ENCODE results near the gene STX1B.

Gene STX1B

DNA sequence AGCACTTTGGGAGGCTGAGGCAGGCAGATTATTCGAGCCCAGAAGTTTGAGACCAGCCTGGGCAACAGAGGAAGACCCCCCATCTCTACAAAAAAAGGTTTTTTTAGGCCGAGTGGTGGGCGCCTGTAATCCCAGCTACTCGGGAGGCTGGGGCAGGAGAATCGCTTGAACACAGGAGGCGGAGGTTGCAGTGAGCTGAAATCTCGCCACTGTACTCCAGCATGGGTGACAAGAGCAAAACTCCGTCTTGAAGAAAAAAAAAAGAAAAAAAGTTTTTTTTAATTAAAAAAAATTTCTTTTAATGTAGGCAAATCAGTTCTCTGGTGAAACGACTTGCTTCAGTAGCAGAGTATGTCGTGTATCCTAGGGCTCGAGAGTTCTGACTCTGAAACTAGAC is 14.5 kb downstream of the STX1B start:
- no peaks in the 10 kb centered on the region for H3K27me3 Mint-ChIP-seq
- H3K4me3 Mint-ChIP-seq, result peak overlapping the region; percentile 79
- peaks cover 18% of the 10 kb centered on the region for H3K4me1 Mint-ChIP-seq (ENCODE audit: low read depth)
- H3K36me3 Mint-ChIP-seq (ENCODE audit: low read depth), result no peaks in the 10 kb centered on the region
- no peak overlapping the region for H3K27ac Mint-ChIP-seq
- no peak for DNase-seq
- H3K9me3 Mint-ChIP-seq, result no peaks in the 10 kb centered on the region

DNA sequence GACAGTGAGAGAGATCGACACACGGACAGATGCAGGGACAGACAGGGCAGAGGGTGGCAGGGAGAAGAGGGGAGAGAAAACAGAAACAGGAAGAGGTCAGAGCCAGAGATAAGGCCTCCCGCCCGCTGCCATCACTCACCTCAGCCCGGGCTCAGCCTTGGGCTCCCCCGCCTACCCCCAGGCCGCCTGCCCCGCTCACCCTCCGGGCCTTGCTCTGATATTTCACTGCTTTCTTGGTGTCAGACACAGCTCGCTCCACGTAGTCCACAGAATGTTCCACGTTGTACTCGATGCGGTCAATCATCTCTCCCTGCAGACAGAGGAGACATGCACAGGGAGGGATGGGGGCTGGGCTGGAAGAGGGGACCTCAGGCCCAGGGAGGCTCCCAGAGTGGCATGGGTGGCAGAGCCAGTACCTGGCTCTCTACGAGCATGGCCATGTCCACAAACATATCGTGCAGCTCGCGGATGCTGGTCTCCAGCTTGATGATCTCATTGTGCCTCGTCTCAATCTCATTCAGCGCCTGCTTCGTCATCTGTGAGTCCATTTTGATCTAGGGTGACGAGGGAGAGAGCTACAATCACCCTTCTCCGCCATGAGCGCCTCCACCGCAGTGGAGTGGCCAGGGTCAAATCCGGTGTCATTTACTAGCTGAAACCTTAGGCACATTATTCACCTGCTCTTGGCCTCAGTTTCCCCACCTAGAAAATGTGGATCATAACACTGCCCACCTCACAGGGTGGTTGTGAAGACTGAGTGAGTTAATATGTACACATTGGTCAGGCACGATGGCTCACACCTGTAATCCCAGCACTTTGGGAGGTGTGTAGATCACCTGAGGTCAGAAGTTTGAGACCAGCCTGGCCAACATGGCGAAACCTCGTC is 17.3 kb downstream of the STX1B start:
- Mint-ChIP-seq H3K4me1 (ENCODE audit: low read depth) (peaks cover 18% of the 10 kb centered on the region), H3K27ac (no peak overlapping the region), H3K27me3 (no peaks in the 10 kb centered on the region), H3K4me3 (no peak overlapping the region), H3K9me3 (no peaks in the 10 kb centered on the region), H3K36me3 (ENCODE audit: low read depth) (no peaks in the 10 kb centered on the region)
- DNase-seq, result no peak

DNA sequence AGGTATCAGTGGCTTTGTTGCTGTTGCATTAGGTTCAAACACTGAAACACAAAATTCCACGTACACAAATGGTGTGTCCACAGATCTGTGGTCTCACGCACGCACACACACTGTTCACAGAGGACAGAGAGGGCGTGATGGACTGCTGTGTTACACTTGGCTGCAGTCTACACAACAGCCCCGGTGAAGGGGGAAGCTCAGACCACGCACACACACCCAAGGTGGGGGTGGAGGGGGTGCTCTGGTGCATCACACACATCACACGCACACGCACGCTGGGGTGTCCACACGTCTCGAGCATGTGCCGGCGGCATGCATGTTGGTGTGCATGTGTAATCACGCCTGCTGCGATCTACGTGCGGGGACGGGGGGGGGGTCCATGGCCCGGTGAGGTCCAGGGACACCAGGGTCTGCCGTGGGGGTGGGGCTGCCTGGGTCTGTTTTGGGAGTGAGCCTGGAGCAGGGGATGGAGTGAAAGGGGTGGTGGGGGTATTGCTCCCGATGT is 18.1 kb downstream of the STX1B start:
- Mint-ChIP-seq H3K4me3 (no peak overlapping the region), H3K9me3 (no peaks in the 10 kb centered on the region), H3K36me3 (ENCODE audit: low read depth) (peaks cover under 1% of the 10 kb centered on the region), H3K27ac (no peak overlapping the region), H3K27me3 (no peaks in the 10 kb centered on the region), H3K4me1 (ENCODE audit: low read depth) (peaks cover 15% of the 10 kb centered on the region)
- no peak for DNase-seq

GRCh38 chr16:30991052-30991451 is 19.4 kb downstream of the STX1B start:
- H3K36me3 Mint-ChIP-seq (ENCODE audit: low read depth), result peaks cover 14% of the 10 kb centered on the region
- H3K27ac Mint-ChIP-seq, result no peak overlapping the region
- H3K27me3 Mint-ChIP-seq, result no peaks in the 10 kb centered on the region

DNA sequence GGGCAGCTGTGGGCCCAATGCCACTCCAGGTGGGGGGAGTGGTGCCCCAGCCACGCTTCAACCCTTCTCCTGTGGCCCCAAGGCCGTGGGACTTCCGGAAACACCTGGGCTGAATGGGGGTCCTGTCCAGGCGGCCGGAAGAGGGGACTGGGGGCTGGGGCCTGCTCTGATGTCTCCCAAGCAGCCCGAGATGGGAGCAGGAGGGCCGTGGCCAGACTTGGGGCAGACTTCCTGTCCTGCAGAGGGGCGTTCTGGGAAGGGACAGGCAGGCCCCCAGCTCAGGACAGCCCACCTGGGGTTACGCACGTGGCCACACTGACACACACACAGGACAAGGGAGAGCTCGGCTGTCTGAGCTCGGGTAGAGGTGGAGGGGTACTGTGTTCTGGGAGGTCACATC is 20.3 kb downstream of the STX1B start:
- DNase-seq, result no peak
- H3K27ac Mint-ChIP-seq, result no peak overlapping the region
- H3K4me1 Mint-ChIP-seq (ENCODE audit: low read depth), result peaks cover 7% of the 10 kb centered on the region
- peaks cover 23% of the 10 kb centered on the region for H3K36me3 Mint-ChIP-seq (ENCODE audit: low read depth)
- H3K27me3 Mint-ChIP-seq, result no peaks in the 10 kb centered on the region
- no peak overlapping the region for H3K4me3 Mint-ChIP-seq
- H3K9me3 Mint-ChIP-seq, result no peaks in the 10 kb centered on the region

More at GRCh38 chr16:30991052-30991451, 19.4 kb downstream of the STX1B start:
- no peak for DNase-seq
- peaks cover 6% of the 10 kb centered on the region for H3K4me1 Mint-ChIP-seq (ENCODE audit: low read depth)
- H3K9me3 Mint-ChIP-seq, result no peaks in the 10 kb centered on the region
- H3K4me3 Mint-ChIP-seq, result no peak overlapping the region

GRCh38 chr16:30989469-30990047 is 20.9 kb downstream of the STX1B start:
- no peak for DNase-seq
- H3K9me3 Mint-ChIP-seq, result no peaks in the 10 kb centered on the region
- H3K36me3 Mint-ChIP-seq (ENCODE audit: low read depth), result peaks cover 26% of the 10 kb centered on the region
- H3K27ac Mint-ChIP-seq, result no peak overlapping the region
- no peak overlapping the region for H3K4me3 Mint-ChIP-seq
- peaks cover 5% of the 10 kb centered on the region for H3K4me1 Mint-ChIP-seq (ENCODE audit: low read depth)
- no peaks in the 10 kb centered on the region for H3K27me3 Mint-ChIP-seq

- Mint-ChIP-seq H3K36me3 (ENCODE audit: low read depth) (peaks cover 44% of the 10 kb centered on the region), H3K9me3 (no peaks in the 10 kb centered on the region), H3K27me3 (no peaks in the 10 kb centered on the region), H3K27ac (no peak overlapping the region), H3K4me3 (no peak overlapping the region), H3K4me1 (ENCODE audit: low read depth) (peaks cover 6% of the 10 kb centered on the region)
- no peak for DNase-seq
These were observed 22.8 kb downstream of the STX1B start for GRCh38 chr16:30987581-30988190.

- Mint-ChIP-seq H3K9me3 (no peaks in the 10 kb centered on the region), H3K4me1 (ENCODE audit: low read depth) (peaks cover 6% of the 10 kb centered on the region), H3K36me3 (ENCODE audit: low read depth) (peaks cover 55% of the 10 kb centered on the region), H3K27ac (no peak overlapping the region), H3K4me3 (no peak overlapping the region), H3K27me3 (no peaks in the 10 kb centered on the region)
- no peak for DNase-seq
These were observed 24.1 kb downstream of the STX1B start for GRCh38 chr16:30986129-30986991.

DNA sequence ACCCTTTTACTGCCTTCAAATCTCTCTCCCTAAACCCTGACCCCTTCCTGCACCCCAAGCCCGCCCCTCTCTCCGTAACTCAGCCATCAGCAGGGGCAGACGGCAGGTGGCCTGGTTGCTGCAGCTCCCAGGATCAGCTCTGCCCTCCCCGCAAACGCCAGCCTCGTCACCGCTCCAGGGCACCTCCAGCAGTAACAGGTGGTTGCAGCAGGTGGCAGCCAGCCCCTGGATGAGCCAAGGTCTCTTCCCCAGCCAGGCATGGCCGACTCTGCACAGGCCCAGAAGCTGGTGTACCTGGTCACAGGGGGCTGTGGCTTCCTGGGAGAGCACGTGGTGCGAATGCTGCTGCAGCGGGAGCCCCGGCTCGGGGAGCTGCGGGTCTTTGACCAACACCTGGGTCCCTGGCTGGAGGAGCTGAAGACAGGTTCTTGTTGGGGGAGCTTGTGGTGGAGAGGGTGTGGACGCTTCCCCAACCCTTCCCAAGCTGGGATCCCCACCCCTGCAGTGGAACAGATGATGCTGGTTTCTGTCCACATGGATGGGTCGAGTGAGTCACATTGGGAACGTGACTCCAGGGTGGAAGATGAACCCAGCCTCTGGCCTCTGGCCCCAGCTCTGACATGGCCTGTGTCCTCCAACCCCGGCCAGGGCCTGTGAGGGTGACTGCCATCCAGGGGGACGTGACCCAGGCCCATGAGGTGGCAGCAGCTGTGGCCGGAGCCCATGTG is 24.9 kb downstream of the STX1B start:
- no peak overlapping the region for H3K27ac Mint-ChIP-seq
- H3K4me1 Mint-ChIP-seq (ENCODE audit: low read depth), result peaks cover 6% of the 10 kb centered on the region
- H3K36me3 Mint-ChIP-seq (ENCODE audit: low read depth), result peaks cover 61% of the 10 kb centered on the region
- no peaks in the 10 kb centered on the region for H3K27me3 Mint-ChIP-seq
- no peak for DNase-seq
- no peak overlapping the region for H3K4me3 Mint-ChIP-seq
- no peaks in the 10 kb centered on the region for H3K9me3 Mint-ChIP-seq

DNA sequence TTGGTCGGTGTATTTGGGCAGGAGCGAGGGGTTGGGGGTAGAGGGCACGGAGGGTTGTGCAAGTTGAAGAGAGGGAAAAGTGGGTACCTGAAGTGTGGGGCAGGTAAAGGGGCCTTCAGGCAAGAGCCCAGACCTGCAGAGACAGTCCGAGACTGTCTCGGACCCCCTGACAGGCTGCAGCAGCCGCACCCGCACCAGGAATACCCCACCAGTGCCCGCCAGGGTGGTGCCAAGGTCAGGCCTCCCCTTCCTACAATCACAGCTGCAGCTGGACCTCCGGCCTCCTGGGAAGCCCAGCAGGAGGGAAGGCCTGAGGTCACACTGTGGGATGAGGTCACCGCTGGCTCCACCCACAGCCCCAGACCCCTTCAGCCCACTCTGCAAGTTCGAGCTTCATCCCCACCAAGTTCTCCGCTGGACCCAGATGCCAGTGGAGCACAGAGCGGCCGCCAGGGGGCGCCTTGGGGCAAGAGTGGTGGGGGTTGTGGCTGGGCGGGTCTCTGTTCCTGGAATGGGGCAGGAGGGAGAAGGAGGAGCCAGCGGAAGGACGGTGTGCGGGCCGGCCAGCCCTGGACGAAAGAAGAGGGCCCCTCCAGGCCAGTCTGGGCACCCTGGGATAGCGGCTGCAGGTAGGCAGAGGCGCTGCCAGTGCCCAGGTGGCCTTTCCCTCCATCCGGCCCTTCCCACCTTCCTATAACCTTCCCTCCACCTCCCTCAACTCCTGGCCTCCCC is 25.6 kb downstream of the STX1B start, which contains the start of gene HSD3B7:
TSS of gene HSD3B7 (plus strand) at position 539 of the 732 bp plus-strand sequence. CDS start 452 bp downstream, outside the sequence.
- H3K9me3 Mint-ChIP-seq, result no peaks in the 10 kb centered on the region
- no peaks in the 10 kb centered on the region for H3K27me3 Mint-ChIP-seq
- H3K27ac Mint-ChIP-seq, result no peak within 1 kb of the TSS
- no peak within 1 kb of the TSS for H3K4me3 Mint-ChIP-seq
- H3K4me1 Mint-ChIP-seq (ENCODE audit: low read depth), result peaks cover 6% of the 10 kb centered on the region
- DNase-seq, result peak; percentile 88
- H3K36me3 Mint-ChIP-seq (ENCODE audit: low read depth), result peaks cover 68% of the 10 kb centered on the region

DNA sequence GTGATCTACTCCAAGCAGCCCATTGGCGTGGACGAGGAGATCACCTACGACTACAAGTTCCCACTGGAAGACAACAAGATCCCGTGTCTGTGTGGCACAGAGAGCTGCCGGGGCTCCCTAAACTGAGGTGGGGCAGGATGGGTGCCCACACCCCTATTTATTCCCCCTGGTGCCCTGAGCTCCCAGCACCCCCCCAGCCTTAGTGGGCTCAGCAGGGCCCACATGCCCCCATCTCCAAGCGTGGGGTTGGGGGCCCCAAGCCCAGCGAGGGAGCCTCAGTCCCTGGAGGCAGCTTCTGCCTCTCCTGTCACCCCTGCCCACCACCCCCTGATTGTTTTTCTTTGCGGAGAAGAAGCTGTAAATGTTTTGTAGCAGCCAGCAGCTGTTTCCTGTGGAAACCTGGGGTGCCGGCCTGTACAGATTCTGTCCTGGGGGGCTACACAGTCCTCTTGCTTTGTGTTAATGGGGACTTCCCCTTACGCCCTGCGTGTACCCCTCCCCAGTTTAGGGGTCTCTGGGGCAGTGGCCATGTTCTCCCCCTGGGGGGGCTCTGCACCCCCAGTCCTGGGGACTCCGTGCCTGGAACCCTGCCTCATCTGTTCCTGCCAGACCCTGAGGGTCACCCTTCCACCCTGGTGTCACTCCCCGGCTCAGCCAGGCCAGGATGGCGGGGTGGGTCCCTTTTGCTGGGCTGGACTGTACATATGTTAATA is 26.4 kb downstream of the STX1B start:
- peaks cover 68% of the 10 kb centered on the region for H3K36me3 Mint-ChIP-seq (ENCODE audit: low read depth)

GRCh38 chr16:30983289-30983889 is 27.0 kb downstream of the STX1B start:
- Mint-ChIP-seq H3K4me1 (ENCODE audit: low read depth) (peaks cover 6% of the 10 kb centered on the region), H3K4me3 (no peak overlapping the region), H3K27me3 (no peaks in the 10 kb centered on the region), H3K27ac (no peak overlapping the region), H3K9me3 (no peaks in the 10 kb centered on the region), H3K36me3 (ENCODE audit: low read depth) (peaks cover 75% of the 10 kb centered on the region)
- no peak for DNase-seq

More for the DNA sequence above, 26.4 kb downstream of the STX1B start:
- Mint-ChIP-seq H3K4me1 (ENCODE audit: low read depth) (peaks cover 6% of the 10 kb centered on the region), H3K27ac (no peak overlapping the region), H3K27me3 (no peaks in the 10 kb centered on the region), H3K9me3 (no peaks in the 10 kb centered on the region), H3K4me3 (no peak overlapping the region)
- no peak for DNase-seq

Measured in activated T-cell treated with anti-CD3 and anti-CD28 coated beads, Interleukin-2, amount 50 U/mL, for 24 hours (primary cell).